Fibroblast of skin of scalp (primary cell): ENCODE results near the gene SMPD1.
"Not testable (repeated sequence)": the region's sequence is repeated elsewhere in the genome, so short reads cannot be mapped to it uniquely, and the experiment has no call there.

ENCODE experiments used
- DNase-seq: peaks from one replicate; pipeline ENCODE4 v3.0.0-alpha.2; 2013

Gene SMPD1

DNA sequence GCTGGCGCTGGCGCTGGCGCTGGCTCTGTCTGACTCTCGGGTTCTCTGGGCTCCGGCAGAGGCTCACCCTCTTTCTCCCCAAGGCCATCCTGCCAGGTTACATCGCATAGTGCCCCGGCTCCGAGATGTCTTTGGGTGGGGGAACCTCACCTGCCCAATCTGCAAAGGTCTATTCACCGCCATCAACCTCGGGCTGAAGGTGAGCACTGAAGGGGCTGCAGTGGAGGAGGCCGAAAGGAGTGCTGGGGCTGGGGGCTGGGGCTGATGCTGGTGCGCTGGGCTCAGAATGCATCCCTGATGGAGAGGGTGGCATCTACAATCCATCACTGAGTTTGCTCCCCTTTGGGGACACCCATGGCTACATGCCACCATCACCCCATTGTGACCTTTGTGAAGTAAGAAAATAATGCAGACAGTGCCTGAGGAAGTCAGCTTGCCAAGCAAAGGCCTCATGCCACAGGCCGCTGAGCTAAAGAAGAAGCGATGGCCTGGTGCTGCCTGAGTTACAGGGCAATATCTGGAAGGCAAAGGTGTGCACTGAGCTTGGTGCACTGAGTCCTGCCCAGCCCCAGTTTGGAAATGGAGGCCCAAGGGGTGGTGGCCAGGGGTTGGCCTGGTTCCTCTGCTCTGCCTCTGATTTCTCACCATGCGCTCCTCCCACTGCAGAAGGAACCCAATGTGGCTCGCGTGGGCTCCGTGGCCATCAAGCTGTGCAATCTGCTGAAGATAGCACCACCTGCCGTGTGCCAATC, 620 bp downstream of the SMPD1 start:
- no peak for DNase-seq

DNA sequence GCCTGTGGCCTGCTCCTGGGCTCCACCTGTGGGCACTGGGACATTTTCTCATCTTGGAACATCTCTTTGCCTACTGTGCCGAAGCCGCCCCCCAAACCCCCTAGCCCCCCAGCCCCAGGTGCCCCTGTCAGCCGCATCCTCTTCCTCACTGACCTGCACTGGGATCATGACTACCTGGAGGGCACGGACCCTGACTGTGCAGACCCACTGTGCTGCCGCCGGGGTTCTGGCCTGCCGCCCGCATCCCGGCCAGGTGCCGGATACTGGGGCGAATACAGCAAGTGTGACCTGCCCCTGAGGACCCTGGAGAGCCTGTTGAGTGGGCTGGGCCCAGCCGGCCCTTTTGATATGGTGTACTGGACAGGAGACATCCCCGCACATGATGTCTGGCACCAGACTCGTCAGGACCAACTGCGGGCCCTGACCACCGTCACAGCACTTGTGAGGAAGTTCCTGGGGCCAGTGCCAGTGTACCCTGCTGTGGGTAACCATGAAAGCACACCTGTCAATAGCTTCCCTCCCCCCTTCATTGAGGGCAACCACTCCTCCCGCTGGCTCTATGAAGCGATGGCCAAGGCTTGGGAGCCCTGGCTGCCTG, 1.4 kb downstream of the SMPD1 start:
- no peak for DNase-seq

DNA sequence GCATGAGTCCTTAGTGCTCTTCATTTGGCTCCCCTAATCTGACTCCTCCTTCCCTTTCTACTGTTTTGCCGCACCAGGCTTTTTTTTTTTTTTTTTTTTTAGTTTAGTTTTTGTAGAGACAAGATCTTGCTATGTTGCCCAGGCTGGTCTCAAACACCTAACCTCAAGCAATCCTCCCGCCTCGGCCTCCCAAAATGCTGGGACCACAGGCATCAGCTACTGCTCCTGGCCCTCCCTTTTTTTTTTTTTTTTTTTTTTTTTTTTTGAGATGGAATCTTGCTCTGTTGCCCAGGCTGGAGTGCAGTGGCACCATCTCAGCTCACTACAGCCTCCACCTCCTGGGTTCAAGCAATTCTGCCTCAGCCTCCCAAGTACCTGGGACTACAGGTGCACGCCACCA, 2.0 kb downstream of the SMPD1 start:
- not testable (repeated sequence) for DNase-seq

DNA sequence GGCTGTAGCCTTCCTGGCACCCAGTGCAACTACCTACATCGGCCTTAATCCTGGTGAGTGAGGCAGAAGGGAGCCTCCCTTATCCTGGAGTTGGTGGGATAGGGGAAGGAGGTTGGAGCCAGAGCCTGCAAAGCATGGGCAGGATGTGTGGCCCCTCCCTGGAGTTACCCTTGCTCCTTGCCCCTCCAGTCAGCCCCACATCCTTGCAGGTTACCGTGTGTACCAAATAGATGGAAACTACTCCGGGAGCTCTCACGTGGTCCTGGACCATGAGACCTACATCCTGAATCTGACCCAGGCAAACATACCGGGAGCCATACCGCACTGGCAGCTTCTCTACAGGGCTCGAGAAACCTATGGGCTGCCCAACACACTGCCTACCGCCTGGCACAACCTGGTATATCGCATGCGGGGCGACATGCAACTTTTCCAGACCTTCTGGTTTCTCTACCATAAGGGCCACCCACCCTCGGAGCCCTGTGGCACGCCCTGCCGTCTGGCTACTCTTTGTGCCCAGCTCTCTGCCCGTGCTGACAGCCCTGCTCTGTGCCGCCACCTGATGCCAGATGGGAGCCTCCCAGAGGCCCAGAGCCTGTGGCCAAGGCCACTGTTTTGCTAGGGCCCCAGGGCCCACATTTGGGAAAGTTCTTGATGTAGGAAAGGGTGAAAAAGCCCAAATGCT, 3.9 kb downstream of the SMPD1 start:
- DNase-seq, result no peak

DNA sequence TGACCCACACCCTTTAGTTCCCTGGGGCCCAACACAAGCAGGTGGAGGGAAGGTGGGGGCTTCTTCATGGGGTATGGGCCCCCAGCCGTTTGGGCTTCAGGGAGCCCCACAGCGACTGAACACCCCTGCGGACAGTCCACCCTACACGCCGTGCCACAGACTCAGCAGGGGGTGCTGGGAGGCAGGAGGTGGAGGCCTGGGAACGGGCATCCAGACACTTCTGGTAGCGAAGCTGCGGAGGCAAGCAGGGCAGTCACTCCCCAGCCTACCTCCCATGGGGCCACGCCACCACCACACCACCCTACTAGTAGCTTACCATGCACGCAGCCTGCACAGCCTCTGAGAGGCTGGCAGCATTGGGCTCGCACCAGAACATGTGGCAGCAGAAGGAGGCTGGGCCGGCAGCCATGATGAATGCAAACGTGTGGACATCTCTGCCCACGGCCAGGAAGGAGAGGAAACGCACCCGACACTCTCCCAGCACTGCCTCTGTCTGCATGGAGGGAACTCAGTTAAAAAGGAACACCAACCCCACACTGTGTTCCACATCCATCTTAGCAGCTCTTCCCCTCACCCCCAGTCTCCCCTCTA, 5.3 kb downstream of the SMPD1 start:
- no peak for DNase-seq

DNA sequence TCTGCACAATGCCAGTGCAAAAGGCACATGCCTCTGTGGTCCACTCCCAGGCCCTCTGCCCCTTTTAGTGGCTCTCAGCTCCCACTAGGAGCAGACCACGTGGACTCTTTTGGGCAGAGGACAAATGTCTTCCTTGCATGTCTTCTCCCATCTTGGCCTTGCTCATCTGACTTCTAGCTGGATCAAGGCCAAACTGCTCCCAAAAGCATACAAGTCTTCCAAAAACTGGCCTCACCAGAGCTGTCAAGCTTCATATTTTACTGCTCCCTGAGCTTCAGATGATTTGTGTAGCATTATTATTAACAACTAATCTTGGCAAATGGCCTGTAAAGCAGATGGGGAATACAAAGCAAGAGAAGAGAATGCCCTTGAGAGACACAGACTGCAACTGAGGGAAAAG, 6.9 kb downstream of the SMPD1 start:
- DNase-seq, result no peak

DNA sequence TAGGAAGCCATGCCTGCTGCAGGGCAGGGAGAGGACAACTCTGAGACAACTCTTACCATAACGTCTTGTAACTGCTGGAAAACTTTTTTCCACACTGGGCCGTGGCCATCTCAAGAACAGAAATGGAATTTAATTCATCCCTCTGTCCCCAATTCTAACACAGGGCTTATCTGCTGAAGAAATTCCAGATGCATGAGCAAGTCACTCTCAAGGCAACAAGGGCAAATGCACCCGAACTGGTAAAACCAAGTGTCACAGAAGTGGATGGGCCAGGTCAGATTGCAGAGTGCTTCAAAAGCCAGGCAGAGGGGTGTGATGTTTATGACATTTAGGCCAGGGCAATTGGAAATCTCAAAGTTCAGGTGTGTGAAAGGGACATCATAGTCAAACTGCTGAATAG, 7.4 kb downstream of the SMPD1 start:
- peak; percentile 23 for DNase-seq

DNA sequence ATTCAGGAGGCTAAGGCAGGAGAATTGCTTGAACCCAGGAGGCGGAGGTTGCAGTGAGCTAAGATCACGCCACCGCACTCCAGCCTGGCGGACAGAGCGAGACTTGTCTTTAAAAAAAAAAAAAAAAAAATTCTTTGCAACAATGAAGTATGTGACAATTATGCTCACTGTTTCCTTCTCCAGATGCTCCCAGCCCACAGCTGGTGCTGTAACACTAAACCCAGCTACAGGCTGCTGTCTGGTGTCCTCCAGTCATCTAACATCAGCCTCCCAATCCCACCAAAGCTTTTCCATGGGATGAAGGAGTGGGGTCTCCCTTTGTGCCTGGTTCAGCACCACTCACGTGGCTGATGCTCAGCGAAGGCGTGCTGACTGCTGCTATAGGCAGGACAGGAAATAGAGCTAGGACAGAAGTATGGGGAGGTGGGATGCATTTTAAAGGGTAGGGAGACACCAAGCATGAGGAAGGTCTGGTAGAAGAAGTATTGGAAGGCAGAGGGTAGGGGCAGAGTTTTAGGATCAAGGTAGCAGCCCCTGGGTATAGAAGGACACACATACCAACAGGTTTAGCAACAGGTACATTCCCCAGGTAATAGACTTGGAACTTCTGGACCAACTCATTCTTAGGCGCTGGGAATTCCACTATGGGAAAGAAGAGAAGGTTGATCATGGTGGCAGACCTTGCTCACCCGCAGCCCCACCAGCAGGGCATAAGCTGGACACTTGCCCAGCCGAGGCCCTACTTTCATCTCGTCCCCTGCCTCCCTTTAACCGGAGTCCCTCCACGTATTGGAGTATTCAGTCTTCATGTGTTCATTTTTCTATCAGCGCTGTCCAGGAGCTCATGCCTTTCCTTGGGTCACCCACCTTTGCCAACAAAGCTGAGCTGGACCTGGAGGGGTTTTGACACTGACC, 10.4 kb downstream of the SMPD1 start:
- no peak for DNase-seq

DNA sequence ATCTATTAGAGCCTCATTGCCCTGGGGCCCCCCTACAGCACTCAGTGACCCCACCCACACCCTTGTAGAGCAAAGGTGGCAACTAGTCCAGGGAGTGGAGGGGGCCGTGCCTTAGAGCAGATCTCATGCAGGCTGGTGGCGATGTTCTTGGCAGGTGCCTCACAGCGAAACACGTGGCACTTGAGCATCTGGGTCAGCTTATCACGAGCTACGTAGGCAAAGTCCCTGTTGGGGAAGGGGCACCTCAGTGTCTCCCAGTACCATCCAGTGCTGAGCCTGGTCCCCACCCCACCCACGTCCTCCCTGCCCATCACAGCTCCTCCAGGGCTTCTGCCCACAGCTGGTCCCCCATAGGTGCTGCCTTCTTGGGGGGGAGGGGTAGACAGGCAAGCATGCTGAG, 11.2 kb downstream of the SMPD1 start:
- DNase-seq, result no peak

DNA sequence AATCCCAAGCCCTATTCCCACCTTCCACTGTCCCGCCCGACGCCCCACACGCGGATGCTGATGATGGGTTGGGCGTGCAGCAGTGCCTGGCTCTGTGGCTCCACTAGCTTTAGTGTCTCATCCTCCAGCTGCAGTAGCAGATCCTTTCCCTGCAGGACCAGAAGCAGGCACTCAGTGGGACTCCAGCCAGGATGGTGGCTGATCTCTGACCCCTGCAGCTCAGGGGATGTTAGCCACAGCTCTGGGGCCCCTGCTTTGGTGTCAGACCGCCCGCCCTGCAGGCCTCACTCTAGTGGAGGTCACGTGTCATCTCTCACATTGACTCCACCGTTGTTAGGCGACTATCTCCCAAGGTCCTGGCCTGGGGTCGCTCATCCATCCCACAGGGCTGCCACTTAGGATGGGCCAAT, 11.8 kb downstream of the SMPD1 start:
- DNase-seq, result no peak

DNA sequence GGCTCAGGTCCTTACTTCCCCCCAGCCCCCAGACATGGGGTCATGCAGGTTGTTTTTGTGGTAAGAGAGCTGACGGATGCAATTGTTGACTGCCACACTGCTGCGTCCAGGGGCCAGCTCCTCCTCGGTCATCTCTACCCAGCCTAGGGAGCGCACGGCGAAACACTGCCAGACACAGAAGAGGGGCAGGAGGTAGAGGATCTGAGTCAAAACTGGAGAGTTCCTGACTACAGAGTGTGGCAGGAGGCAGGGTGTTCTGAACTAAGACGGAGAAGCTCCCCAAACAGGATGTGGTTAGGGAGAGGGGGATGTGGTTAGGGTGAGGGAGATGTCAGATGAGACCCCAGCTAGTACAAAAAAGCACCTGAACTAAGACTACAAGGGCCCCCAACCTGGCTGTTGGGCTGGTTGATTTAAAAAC, 12.3 kb downstream of the SMPD1 start:
- no peak for DNase-seq

DNA sequence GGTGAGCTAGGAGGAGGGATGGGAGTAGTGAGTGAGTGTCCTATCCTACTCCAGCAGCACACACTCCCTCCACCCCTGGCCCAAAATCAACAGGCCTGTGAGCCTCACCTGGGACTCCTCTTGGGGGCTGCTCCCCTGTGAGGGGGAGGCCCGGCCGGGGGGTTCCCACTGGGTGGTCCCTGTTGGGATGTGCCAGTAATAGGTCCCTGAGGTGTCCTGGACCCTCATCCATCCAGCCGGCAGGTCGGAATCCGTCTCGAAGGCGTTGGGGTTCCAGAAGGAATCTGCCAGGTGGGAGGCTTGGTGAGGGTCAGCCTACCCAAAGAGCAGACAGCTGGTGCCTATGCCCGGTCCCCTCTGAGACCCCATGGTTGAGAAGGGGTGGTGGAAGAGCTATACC, 13.3 kb downstream of the SMPD1 start:
- no peak for DNase-seq

DNA sequence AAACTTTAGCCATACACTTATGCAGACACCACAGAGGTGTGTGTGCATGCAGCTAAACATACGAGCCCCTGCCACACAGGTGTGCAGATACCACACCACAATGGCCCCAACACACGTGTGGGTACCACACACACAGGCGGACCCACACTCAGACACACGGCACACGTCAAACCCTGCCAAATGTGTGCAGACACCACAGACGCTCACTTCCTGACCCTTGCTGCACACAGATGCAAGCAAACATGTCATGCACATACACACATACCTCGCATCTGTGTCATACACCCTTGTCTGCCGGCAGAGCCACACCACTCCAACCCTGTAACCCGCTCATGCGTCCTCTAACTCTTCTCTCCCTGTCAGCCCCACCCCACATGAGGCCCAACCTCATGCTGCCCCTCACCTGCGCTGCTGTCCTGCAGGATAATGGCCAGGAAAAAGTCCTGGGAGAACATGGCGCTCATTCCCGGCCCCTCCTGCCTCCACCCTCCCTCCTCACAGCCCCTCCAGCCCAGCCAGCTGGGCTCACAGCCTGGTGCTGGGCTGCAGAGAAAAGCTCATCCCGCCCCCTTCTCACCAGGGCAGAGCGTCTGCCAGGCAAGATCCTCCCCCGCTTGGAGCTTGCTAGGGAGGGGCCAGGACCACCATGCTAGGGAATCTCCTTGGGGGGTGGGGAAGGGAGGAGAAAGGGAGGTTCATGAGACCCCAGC, 14.2 kb downstream of the SMPD1 start:
- DNase-seq, result peak; percentile 69

DNA sequence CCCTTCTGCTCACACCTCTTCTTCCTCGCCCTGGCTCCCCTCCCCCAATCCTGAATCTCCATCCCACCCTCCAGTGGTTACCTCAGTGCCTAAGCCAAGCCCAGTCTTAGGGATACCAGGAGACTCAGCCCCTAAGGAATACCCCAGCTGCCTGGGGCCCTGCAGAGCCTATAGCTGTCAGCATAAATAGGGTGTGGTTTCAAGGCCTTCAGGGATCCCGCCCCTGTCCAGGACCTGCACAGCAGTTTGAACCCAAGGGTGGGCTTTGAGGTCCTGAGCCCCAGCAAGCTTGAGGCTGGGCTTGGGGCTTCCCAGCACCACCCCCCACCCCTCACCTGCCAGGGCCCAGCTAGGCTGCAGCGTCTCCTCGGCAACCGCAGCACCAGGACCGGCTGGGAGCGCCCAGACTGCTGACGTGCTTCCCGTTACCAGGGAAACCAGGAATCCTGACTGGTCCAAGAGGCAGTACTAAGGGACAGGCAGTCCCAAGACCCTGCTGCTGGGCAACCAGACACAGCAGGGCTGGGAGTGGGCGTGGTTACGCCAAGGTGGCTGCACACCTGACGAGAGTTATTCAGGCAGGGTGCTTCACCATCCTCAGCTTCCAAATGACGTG, 14.9 kb downstream of the SMPD1 start:
- DNase-seq, result no peak

DNA sequence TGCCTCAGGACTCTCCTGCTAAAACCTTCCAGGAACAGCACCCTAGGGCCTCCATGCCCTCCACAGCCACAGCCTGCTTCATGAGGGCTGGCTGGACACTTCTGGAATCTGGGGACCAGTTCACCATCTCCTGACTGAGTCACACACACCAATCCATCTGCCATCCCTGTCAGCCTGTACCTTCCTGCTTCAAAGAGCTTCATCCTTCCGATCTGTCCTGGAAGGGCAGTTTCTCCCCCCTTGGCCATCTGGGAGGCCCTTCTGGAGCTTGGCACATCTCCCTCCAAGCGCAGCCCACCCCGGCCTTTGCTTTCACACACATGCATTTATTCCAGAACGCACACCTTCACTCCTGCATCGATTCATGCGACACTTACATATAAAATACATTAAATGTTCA, 15.6 kb downstream of the SMPD1 start:
- no peak for DNase-seq

DNA sequence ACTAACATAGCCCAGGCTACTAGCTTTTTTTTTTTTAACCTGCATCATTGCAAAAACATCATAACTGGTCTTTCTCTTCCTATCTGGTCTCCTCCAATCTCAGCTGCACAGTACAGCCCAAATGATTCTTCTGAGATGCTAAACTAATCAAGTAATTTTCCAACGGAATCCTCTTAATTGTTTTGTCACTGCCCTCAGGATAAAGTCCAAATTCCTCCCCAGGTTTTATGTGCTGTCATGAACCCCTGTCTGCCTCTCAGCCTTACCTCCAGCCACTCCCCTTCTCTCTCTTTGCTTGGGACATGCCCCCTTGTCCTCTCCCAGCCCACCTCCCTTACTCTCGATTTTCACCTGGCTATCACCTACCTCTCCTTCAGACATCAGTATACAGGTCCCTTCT, 16.1 kb downstream of the SMPD1 start:
- DNase-seq, result no peak

DNA sequence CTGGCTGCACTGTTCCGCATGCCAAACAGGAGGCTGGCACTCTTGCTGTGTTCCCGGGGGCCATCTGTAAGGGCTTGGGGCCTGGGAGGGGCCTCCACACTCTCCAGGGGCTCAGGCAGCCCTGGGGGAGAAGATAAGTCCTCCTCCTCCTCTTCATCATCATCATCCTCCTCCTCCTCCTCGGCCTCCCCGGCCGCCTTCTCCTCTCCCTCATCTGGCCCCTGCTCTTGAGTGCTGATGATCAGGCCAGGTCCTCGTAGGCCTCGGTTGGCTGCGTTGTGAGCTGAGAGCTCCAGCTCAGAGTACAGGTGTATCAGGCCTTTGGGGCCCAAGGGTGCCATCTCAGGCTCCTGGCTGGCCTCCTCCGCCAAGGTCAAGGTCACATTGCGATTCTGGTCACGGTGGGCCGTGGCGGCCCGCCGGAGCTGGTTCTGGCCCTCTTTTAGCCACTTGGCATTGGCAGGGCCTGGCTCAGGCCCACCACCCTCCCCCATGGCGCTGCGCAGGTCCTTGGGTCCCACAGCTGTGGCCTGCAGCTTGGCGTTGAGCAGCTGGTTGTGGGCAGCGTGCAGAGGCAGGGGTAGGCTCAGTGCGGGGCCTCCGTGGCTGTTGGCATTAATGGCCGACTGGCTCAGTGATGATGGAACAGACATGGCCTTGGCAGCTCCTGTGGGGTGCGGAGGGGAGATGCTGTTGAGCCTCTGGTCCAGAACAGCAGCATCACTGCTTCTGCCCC, 20.6 kb downstream of the SMPD1 start:
- no peak for DNase-seq

DNA sequence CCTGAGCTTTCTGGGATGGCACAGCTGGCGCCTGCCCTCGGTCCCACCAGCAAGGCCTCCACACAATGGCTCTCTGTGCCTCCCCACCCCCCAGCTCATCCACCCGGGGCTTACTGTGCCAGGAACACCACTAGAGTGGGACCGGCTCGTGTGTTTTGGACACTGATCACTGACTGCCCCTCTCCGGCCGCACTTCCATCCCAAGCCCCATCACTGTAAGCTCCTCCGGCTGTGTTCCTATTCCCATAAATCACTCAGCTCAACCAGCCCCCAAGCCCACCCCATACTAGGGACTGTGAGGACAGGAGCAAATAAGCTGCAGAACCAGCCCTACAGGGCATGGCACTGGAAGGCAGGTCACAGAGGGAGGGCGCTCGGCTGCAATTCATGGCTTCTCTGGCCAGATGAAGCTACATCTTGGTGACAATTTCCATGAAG, 21.3 kb downstream of the SMPD1 start:
- no peak for DNase-seq

DNA sequence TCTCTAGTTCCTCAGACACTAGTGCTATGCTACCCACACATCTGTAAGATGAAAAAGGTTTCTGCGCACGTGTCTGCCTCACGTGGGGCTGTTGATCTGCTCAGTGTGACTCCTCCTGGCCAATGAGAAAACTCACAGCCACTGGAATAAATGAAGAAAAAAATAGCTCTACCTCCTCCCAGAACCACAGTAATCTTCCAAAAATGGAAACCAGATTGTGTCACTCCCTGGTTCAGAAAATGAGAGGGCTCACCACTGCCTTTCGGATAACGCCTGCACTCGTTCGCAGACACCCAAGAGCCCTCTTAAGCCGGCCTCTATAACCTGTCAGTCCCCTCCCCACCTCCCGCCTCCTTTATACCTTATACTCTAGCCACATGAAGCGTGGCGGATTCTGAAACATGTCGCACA, 23.5 kb downstream of the SMPD1 start:
- peak; percentile 35 for DNase-seq

DNA sequence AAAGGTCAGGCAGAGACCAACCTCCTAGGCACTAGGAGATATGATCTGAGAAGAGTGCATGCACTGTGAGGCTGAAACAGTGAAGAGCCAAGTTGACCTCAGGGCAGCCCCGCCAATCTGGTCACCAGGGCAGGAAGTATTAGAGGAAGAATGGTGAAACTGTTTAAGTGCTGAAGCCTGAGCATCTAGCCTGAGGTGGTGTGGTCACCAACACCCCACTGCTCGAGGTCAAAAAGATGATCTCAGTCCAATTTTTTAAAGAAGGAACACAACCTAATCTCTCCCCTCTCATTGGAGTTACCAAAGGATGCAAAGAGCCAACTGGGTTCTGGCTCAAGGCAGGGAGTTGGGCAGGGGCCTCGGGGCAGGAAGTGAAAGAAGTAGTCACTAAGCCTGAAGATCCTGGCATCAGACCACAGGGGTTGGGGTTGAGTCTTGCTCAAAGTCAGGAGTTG, 24.6 kb downstream of the SMPD1 start:
- DNase-seq, result no peak
